Sigmoid colon (tissue), 7 donors: ENCODE measurements around the gene MCC. TPM values are rescaled to one million over a fixed set of nuclear protein-coding genes. Genes with fewer than 3 reads are reported as not detected.

Experiments used
- DNase-seq: peaks from one replicate; pipeline ENCODE4 v3.0.0-alpha.2; 2019
- H3K27ac ChIP-seq, 4 donors: fragments of 200-600 bp; sonication (generic); one replicate each; pipeline ENCODE4 v1.5.1; 2016 to 2019; ENCODE audit warnings: mild to moderate bottlenecking in 1 of 4
- H3K27me3 ChIP-seq, 3 donors: fragments of 200-600 bp; sonication (generic); one replicate each; pipeline ENCODE4 v1.5.1; 2019; ENCODE audit warnings: mild to moderate bottlenecking in 1 of 3
- H3K36me3 ChIP-seq, 4 donors: fragments of 200-600 bp; sonication (generic); one replicate each; pipeline ENCODE4 v1.5.1; 2016 to 2019
- H3K4me1 ChIP-seq, 4 donors: fragments of 200-600 bp; sonication (generic); one replicate each; pipeline ENCODE4 v1.5.1; 2017 to 2019
- H3K4me3 ChIP-seq, 4 donors: fragments of 200-600 bp; sonication (generic); one replicate each; pipeline ENCODE4 v1.5.1; 2017 to 2019; ENCODE audit warnings: mild to moderate bottlenecking in 2 of 4, moderate library complexity in 1 of 4
- H3K9me3 ChIP-seq, 4 donors: fragments of 200-600 bp in 3 of 4; sonication (generic) in 3 of 4; one replicate each; pipeline versions ENCODE4 v1.5.1 to v1.6.1; 2013 to 2019
- CTCF ChIP-seq, 4 experiments: fragments of 450-650 bp in 3 of 4; fragments of 200-600 bp in 1 of 4; IDR thresholded peaks; one replicate each; pipeline ENCODE4 v1.5.1; 2016 to 2019; ENCODE audit warnings: antibody characterized with exemption in 4 of 4, mild to moderate bottlenecking in 3 of 4, moderate library complexity in 2 of 4
- EP300 ChIP-seq, 4 donors: sonication (generic); formaldehyde crosslinking; IDR thresholded peaks; one replicate each; pipeline ENCODE4 v1.6.1; 2017; ENCODE audit warnings: antibody characterized with exemption in 4 of 4
- POLR2A ChIP-seq, 2 donors: fragments of 450-650 bp; IDR thresholded peaks; one replicate each; pipeline ENCODE4 v1.6.1; 2016; ENCODE audit warnings: antibody characterized with exemption in 2 of 2, mild to moderate bottlenecking in 2 of 2, moderate library complexity in 2 of 2
- POLR2AphosphoS5 ChIP-seq, 4 donors: sonication (generic); formaldehyde crosslinking; IDR thresholded peaks; one replicate each; pipeline ENCODE4 v1.6.1; 2017; ENCODE audit warnings: antibody characterized with exemption in 4 of 4
- WGBS, 2 donors: extraction: QIAGEN DNeasy Blood & Tissue Kit; methylation state at CpG; one replicate each; pipeline ENCODE4 v1.1.7; 2013; 5-methylcytosine and 5-hydroxymethylcytosine counted together
- intact Hi-C: fragments of 100-400 bp; cut with DNase I; formaldehyde crosslinking; loops from one replicate; pipeline ENCODE4 v1.15.1; 2023
- polyA plus RNA-seq, 3 donors: library from polyadenylated mRNA; stranded (reverse); fragments of 200-250 nt; gene quantifications; one replicate each; pipeline ENCODE4 v1.2.3, GENCODE V29; 2013
- total RNA-seq, 4 donors: library from RNA; depleted of rRNA; stranded (reverse); fragments of >200 nt; gene quantifications; one replicate each; pipeline ENCODE4 v1.1.0, GENCODE V29; 2016
- donor health status: healthy with polysubstance abuse.
- donor health status: Bipolar disorder and iron deficiency.
- donor health status: healthy.

MCC gene
- total and polyA plus RNA-seq, 7 donors: 0.69 to 14.0 (median 9.1) TPM

DNA sequence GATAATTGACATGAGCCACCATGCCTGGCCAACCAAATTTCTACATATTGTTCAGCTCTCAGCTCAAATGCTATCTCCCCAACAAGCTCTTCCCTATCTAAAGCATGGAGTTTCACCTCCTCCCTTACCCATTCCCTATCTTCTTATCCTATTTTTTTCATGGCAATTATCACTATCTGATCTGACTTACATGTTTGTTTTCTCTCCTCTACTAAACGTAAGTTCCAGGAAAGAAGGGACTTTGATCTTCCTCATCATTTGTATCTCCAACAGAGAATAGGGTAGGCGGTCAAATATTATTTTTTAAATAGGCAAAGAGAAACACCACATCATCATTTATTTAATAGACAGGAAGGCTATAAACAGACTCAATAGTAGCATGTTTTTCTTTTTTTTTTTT, 381.4 kb downstream of the MCC start:
- TF ChIP-seq POLR2A (IDR thresholded peaks at IDR 0.05): no peak
- no peak for TF ChIP-seq CTCF (IDR thresholded peaks at IDR 0.05)
- no peak for TF ChIP-seq POLR2AphosphoS5 (IDR thresholded peaks at IDR 0.05)
- no peak for TF ChIP-seq EP300 (IDR thresholded peaks at IDR 0.05)
- H3K9me3 ChIP-seq: no peaks in the 10 kb centered on the region
- H3K27ac ChIP-seq: no peak overlapping the region
- no peak for DNase-seq
- no peaks in the 10 kb centered on the region for H3K4me1 ChIP-seq
- intact Hi-C loops: no loop called here
- H3K36me3 ChIP-seq: no peaks in the 10 kb centered on the region
- H3K4me3 ChIP-seq: no peak overlapping the region
- H3K27me3 ChIP-seq: no peaks in the 10 kb centered on the region
- 50 to 81% methylated on average over 2 of the region's 2 CpGs for WGBS, 2 donors

DNA sequence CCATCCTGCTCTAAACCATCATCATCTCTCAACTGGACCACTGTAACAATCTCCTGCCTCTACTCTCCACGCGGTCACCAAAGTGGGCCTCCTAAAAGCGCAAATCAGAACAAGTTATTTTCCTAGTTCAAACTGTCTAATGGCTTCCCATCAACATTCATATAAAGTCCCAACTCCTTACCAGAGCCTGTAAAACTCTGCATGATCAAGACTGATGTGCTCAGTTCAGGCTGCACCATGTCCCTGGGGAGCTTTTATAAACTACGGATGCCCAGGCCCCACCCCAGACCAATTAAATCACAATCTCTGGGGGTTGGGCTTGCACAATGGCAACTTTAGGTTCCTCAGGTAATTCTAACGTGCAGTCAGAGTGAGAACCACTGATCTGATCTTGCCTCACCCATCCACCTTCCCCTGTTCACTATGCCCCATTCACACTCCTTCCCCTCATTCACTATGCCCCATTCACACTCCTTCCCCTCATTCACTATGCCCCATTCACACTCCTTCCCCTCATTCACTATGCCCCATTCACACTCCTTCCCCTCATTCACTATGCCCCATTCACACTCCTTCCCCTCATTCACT, 382.5 kb downstream of the MCC start:
- no peaks in the 10 kb centered on the region for H3K9me3 ChIP-seq
- no peaks in the 10 kb centered on the region for H3K4me1 ChIP-seq
- DNase-seq: no peak
- H3K27me3 ChIP-seq: no peaks in the 10 kb centered on the region
- 88 to 93% methylated on average over 5 of the region's 5 CpGs for WGBS, 2 donors
- no peak overlapping the region for H3K4me3 ChIP-seq
- no peaks in the 10 kb centered on the region for H3K36me3 ChIP-seq
- intact Hi-C loops: no loop called here
- no peak for TF ChIP-seq EP300 (IDR thresholded peaks at IDR 0.05)
- TF ChIP-seq CTCF (IDR thresholded peaks at IDR 0.05): no peak
- TF ChIP-seq POLR2AphosphoS5 (IDR thresholded peaks at IDR 0.05): no peak
- TF ChIP-seq POLR2A (IDR thresholded peaks at IDR 0.05): no peak
- H3K27ac ChIP-seq: no peak overlapping the region

GRCh38 chr5:113103330-113103729, 384.9 kb downstream of the MCC start:
- H3K27ac ChIP-seq: no peak overlapping the region
- no peak overlapping the region for H3K4me3 ChIP-seq
- TF ChIP-seq CTCF (IDR thresholded peaks at IDR 0.05): no peak
- H3K9me3 ChIP-seq: no peaks in the 10 kb centered on the region
- WGBS, 2 donors: 84 to 85% methylated on average over 3 of the region's 3 CpGs
- intact Hi-C loops: no loop called here
- H3K4me1 ChIP-seq: no peaks in the 10 kb centered on the region
- no peaks in the 10 kb centered on the region for H3K27me3 ChIP-seq
- DNase-seq: no peak
- H3K36me3 ChIP-seq: no peaks in the 10 kb centered on the region

GRCh38 chr5:113102121-113102531, 386.1 kb downstream of the MCC start:
- TF ChIP-seq POLR2A (IDR thresholded peaks at IDR 0.05): no peak
- no peak for TF ChIP-seq POLR2AphosphoS5 (IDR thresholded peaks at IDR 0.05)
- TF ChIP-seq CTCF (IDR thresholded peaks at IDR 0.05): no peak
- no peak for TF ChIP-seq EP300 (IDR thresholded peaks at IDR 0.05)
- Histone ChIP-seq H3K4me3 (no peak overlapping the region), H3K36me3 (no peaks in the 10 kb centered on the region), H3K27me3 (no peaks in the 10 kb centered on the region), H3K4me1 (no peaks in the 10 kb centered on the region), H3K9me3 (no peaks in the 10 kb centered on the region), H3K27ac (no peak overlapping the region)
- intact Hi-C loops: no loop called here
- 86 to 90% methylated on average over 1 of the region's 1 CpG for WGBS, 2 donors
- DNase-seq: no peak

- no peak overlapping the region for H3K4me3 ChIP-seq
- TF ChIP-seq EP300 (IDR thresholded peaks at IDR 0.05): no peak
- no peak for TF ChIP-seq POLR2A (IDR thresholded peaks at IDR 0.05)
- TF ChIP-seq POLR2AphosphoS5 (IDR thresholded peaks at IDR 0.05): no peak
- no peak for TF ChIP-seq CTCF (IDR thresholded peaks at IDR 0.05)
- H3K4me1 ChIP-seq: no peaks in the 10 kb centered on the region
- DNase-seq: no peak
- no peak overlapping the region for H3K27ac ChIP-seq
- intact Hi-C loops: no loop called here
- no peaks in the 10 kb centered on the region for H3K27me3 ChIP-seq
- H3K9me3 ChIP-seq: no peaks in the 10 kb centered on the region
- 90 to 93% methylated on average over 2 of the region's 2 CpGs for WGBS, 2 donors
- H3K36me3 ChIP-seq: no peaks in the 10 kb centered on the region
Measured at GRCh38 chr5:113100981-113101380, 387.3 kb downstream of the MCC start.
